Measurements from ENCODE around the gene ERMAP.

Gene ERMAP

DNA sequence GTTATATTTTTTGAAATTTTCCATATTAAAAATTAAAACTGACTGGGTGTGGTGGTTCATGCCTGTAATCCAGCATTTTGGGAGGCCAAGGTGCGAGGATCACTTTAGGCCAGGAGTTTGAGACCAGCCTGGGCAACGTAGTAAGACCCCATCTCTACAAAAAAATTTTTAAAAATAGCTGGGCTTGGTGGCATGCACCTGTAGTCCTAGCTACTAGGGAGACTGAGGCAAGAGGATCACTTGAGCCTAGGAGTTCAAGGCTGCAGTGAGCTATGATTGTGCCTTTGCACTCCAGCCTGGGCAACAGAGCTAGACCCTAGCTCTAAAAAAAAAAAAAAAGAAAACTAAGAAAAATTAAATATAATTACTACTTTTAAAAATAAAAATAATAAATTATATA is 4.8 kb downstream of the ERMAP start:
- H3K4me3 Mint-ChIP-seq, result no peak overlapping the region
- no peak for DNase-seq (ENCODE audit: low spot score)
- H3K36me3 Mint-ChIP-seq (ENCODE audit: low read depth), result no peaks in the 10 kb centered on the region
- peaks cover 20% of the 10 kb centered on the region for H3K4me1 Mint-ChIP-seq (ENCODE audit: low read depth)
- H3K9me3 Mint-ChIP-seq, result no peaks in the 10 kb centered on the region
- H3K27ac Mint-ChIP-seq, result no peak overlapping the region
- H3K27me3 Mint-ChIP-seq (ENCODE audit: low read depth), result peaks cover 2% of the 10 kb centered on the region

DNA sequence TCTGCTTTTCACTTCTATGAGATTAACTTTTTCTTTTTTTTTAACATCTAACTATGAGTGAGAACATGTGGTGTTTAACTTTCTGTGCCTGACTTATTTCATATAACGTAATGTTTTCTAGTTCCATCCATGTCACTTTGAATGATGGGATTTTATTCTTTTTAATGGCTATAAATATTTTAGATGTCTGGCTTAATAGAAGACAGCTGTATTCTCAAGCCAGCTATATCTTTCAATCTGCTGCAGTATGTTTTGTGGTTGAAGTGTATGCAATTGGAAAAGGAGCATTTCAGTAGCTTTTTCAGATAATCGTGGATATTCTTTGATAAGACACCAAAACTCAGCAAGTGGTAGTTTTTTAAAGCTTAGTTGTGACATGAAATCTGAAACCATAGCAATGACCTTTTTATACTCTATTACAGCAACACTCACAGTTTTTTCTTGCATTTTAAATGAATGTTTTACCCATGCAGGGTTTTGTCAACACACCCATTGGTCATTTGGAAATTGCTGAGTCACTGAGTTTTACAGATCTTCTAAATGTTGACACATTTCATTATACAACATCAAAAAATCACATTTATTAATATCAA is 6.0 kb downstream of the ERMAP start:
- no peak overlapping the region for H3K27ac Mint-ChIP-seq
- peaks cover 14% of the 10 kb centered on the region for H3K4me1 Mint-ChIP-seq (ENCODE audit: low read depth)
- H3K4me3 Mint-ChIP-seq, result no peak overlapping the region
- no peak for DNase-seq (ENCODE audit: low spot score)
- H3K9me3 Mint-ChIP-seq, result no peaks in the 10 kb centered on the region
- peaks cover 2% of the 10 kb centered on the region for H3K27me3 Mint-ChIP-seq (ENCODE audit: low read depth)
- no peaks in the 10 kb centered on the region for H3K36me3 Mint-ChIP-seq (ENCODE audit: low read depth)

DNA sequence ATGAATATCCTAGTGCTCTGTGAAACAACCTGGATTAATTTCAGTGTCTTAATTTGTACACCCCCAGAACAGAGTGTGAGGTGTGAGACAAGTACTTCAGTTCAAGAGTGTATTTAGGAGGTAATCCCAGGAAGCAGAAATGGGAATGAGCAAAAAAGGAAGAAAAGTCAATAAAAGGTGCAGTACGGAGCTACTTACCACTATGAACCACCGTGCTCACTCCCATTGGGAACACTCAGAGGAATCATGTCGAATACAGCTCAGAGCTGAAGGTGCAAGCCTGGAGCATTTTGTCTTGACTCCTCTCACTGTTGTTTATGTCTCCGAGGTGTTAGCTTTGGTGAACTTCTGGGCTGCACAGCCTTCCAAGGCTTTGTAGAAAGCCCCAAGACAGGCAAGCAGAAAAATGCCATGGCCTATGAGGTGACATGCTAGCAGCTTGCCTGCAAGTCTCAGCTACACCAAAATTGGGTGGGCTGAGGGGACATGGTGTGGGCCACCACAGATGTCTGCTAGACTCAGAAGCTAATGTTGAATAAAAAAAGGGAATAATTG is 7.6 kb downstream of the ERMAP start:
- H3K27me3 Mint-ChIP-seq (ENCODE audit: low read depth), result no peaks in the 10 kb centered on the region
- no peak for DNase-seq (ENCODE audit: low spot score)
- H3K36me3 Mint-ChIP-seq (ENCODE audit: low read depth), result no peaks in the 10 kb centered on the region
- no peak overlapping the region for H3K4me3 Mint-ChIP-seq
- no peak overlapping the region for H3K27ac Mint-ChIP-seq
- H3K4me1 Mint-ChIP-seq (ENCODE audit: low read depth), result peaks cover 11% of the 10 kb centered on the region
- H3K9me3 Mint-ChIP-seq, result no peaks in the 10 kb centered on the region

DNA sequence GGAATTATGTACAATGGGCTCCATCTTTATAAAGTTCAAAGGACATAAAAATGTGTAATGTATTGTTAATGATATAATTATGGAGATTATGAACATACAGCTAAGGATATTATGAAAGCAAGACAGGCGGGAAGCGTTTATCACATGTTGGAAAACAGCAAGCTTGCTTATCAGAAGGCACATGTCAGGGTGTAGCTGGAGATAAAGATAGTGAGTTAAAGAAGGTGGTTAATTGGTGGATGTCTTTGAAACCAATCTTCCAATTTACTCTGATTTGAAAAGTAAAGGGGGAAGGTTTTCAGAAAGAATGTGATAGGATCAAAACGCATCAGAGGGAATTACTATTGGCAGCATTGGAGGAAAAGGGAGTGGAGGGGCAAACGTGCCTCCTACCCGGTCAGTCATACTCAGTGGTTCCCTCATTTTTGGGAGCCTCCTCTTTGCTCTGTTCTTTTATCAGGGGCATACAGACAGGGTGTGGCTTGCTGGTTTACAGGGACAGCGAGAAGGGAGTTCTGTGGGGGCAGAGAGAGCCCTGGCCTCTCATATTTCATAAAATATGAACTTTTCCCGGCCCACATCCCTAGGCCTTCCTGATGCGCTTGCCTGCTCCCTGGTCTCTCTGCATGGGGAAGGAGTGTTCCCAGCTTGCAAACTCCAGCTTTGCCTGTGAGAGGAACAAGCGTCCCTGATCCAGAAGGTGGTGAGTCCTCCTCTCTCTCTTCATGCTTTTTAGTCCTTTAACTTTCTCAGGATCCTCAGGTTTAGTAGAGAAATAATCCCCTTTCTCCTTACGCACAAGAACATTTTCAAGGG is 8.3 kb downstream of the ERMAP start:
- no peak overlapping the region for H3K4me3 Mint-ChIP-seq
- no peaks in the 10 kb centered on the region for H3K36me3 Mint-ChIP-seq (ENCODE audit: low read depth)
- no peak overlapping the region for H3K27ac Mint-ChIP-seq
- no peaks in the 10 kb centered on the region for H3K9me3 Mint-ChIP-seq
- no peak for DNase-seq (ENCODE audit: low spot score)
- no peaks in the 10 kb centered on the region for H3K27me3 Mint-ChIP-seq (ENCODE audit: low read depth)
- peaks cover 11% of the 10 kb centered on the region for H3K4me1 Mint-ChIP-seq (ENCODE audit: low read depth)

DNA sequence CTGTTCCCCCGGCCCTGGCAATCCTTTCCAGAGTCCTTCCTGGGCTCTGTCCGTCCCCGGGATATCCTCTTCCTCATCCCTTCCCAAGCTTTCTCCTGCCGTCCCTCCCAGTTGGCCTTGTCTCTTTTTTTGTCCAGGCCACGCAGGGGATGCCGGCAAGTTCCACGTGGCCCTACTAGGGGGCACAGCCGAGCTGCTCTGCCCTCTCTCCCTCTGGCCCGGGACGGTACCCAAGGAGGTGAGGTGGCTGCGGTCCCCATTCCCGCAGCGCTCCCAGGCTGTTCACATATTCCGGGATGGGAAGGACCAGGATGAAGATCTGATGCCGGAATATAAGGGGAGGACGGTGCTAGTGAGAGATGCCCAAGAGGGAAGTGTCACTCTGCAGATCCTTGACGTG is 13.7 kb downstream of the ERMAP start:
- Mint-ChIP-seq H3K27ac (no peak overlapping the region), H3K27me3 (ENCODE audit: low read depth) (no peaks in the 10 kb centered on the region), H3K4me3 (no peak overlapping the region), H3K4me1 (ENCODE audit: low read depth) (no peaks in the 10 kb centered on the region), H3K9me3 (no peaks in the 10 kb centered on the region), H3K36me3 (ENCODE audit: low read depth) (no peaks in the 10 kb centered on the region)
- no peak for DNase-seq (ENCODE audit: low spot score)

DNA sequence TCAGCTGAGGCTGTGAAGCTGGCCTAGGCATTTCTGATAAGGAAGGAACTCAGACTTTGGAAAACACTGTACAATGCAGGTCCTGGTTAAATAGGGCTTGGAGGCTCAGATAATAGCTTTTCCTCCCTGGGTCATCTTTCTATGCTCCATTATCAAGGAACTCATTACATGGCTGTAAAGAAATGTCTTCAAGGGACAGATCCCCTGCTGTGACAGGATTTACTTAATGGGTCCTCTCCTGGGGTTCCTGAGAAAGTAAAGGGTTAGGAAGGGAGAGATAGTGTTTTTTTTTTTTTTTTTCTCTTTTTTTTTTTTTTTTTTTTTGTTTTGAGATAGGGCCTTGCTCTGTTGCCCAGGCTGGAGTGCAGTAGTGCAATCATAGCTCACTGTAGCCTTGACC is 14.4 kb downstream of the ERMAP start:
- H3K4me1 Mint-ChIP-seq (ENCODE audit: low read depth), result no peaks in the 10 kb centered on the region
- H3K4me3 Mint-ChIP-seq, result no peak overlapping the region
- DNase-seq (ENCODE audit: low spot score), result no peak
- no peak overlapping the region for H3K27ac Mint-ChIP-seq
- no peaks in the 10 kb centered on the region for H3K27me3 Mint-ChIP-seq (ENCODE audit: low read depth)
- H3K9me3 Mint-ChIP-seq, result no peaks in the 10 kb centered on the region
- H3K36me3 Mint-ChIP-seq (ENCODE audit: low read depth), result no peaks in the 10 kb centered on the region

DNA sequence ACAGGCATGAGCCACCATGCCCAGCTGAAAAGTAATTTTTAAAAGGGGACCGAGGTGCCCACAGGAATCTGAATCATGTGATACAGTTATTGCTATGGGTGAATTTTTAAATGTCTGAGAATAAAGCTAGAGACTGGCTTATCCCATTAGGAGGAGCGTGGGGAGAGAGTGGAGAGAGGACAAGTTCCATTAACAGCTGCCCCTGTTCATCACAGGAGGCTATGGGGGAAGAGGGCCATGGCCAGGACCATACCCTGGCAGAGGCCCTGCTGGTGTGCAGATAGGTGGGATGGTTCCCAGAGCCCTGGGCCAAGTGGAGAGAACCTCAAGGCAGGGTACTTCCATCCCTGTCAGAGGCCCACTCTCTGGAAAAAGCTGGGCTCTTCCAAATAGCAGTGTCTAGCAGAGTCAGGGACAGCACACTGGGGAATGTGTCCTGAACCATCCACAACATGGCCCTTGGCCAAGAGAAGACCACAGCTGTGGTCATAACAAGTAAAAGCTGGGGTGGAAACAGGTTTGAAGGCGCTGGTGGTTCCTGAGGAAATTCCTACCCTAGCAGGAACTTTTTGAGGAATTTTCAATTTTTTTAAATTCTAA is 15.8 kb downstream of the ERMAP start:
- H3K4me3 Mint-ChIP-seq, result no peak overlapping the region
- H3K27ac Mint-ChIP-seq, result no peak overlapping the region
- no peak for DNase-seq (ENCODE audit: low spot score)
- H3K27me3 Mint-ChIP-seq (ENCODE audit: low read depth), result no peaks in the 10 kb centered on the region
- no peaks in the 10 kb centered on the region for H3K4me1 Mint-ChIP-seq (ENCODE audit: low read depth)
- no peaks in the 10 kb centered on the region for H3K9me3 Mint-ChIP-seq
- H3K36me3 Mint-ChIP-seq (ENCODE audit: low read depth), result no peaks in the 10 kb centered on the region

DNA sequence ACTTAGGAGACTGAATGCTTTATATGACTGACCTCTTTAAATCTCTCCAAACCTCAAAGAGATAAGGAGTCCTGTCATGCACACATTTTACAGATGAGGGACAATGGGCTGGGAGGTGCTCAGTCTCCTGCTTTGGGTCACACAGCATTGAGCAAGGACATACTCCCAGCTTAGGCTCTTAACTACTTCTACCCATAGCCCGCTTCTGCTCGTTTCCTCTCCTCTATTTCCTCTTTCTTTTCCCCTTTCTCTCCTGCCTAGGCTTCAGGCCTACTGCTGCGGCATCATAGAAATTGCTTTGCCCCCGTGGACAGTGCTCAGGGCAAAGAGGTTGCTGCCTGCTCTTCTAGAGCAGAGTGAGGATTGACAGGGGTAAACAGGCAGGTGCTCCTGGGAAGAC is 17.1 kb downstream of the ERMAP start:
- Mint-ChIP-seq H3K4me1 (ENCODE audit: low read depth) (no peaks in the 10 kb centered on the region), H3K4me3 (no peak overlapping the region), H3K9me3 (no peaks in the 10 kb centered on the region), H3K27me3 (ENCODE audit: low read depth) (no peaks in the 10 kb centered on the region), H3K27ac (no peak overlapping the region), H3K36me3 (ENCODE audit: low read depth) (no peaks in the 10 kb centered on the region)
- DNase-seq (ENCODE audit: low spot score), result no peak

DNA sequence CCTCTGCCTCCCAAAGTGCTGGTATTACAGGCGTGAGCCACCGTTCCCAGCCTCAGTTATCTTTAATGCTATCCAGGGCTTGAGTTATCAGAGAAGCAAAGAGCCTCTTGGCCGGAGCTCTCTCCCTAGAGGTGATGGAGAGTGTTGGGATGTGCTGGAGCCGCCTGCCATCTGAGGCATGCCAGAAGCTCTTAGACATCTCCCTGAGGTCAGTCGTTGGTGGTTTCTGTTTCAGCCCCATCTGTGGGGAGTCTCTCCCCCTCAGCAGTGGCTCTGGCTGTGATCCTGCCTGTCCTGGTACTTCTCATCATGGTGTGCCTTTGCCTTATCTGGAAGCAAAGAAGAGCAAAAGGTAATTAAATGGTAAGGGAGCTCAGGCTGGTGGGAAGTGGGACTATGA is 17.9 kb downstream of the ERMAP start:
- no peak for DNase-seq (ENCODE audit: low spot score)
- Mint-ChIP-seq H3K4me3 (no peak overlapping the region), H3K36me3 (ENCODE audit: low read depth) (no peaks in the 10 kb centered on the region), H3K27me3 (ENCODE audit: low read depth) (no peaks in the 10 kb centered on the region), H3K4me1 (ENCODE audit: low read depth) (no peaks in the 10 kb centered on the region), H3K9me3 (no peaks in the 10 kb centered on the region), H3K27ac (no peak overlapping the region)

DNA sequence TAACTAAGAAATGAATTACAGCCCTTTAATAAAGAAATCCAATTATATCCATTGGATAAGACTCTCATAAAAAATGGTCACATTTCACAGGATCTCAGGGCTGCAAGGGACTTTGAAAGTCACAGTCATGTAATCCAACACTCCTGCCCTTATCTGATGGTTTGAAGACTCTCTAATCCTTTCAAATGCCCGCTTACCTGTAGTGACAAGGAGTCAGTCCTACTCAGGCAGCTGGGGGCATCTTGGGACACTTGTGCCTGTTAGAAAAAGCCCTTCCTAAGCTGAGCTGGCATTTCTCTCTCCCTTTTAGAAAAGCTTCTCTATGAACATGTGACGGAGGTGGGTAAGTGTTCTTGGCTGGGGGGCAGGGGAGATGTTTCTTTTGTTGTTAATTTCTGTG is 18.5 kb downstream of the ERMAP start:
- Mint-ChIP-seq H3K4me1 (ENCODE audit: low read depth) (no peaks in the 10 kb centered on the region), H3K36me3 (ENCODE audit: low read depth) (no peaks in the 10 kb centered on the region), H3K9me3 (no peaks in the 10 kb centered on the region), H3K4me3 (no peak overlapping the region), H3K27ac (no peak overlapping the region), H3K27me3 (ENCODE audit: low read depth) (no peaks in the 10 kb centered on the region)
- DNase-seq (ENCODE audit: low spot score), result no peak

DNA sequence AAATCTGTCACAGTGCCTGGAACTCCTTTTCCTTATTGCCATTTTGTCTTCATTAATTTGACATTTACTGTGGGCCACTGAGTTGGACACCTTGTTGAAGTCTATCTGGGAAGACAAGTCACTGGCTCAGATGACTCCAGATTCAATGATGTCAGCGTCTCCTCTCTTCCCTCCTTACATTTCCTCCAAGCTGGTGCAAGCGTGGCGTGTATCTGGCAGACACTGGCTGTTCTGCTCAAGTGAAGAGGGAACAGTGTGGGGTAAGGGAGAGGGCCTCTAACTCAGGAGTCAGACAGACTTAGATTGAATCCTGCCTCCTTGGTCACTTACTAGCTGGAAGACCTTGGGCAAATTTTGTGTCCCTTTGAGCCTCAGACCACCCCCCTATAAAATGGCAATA is 20.8 kb downstream of the ERMAP start:
- no peak for DNase-seq (ENCODE audit: low spot score)
- peaks cover 2% of the 10 kb centered on the region for H3K36me3 Mint-ChIP-seq (ENCODE audit: low read depth)
- no peaks in the 10 kb centered on the region for H3K27me3 Mint-ChIP-seq (ENCODE audit: low read depth)

DNA sequence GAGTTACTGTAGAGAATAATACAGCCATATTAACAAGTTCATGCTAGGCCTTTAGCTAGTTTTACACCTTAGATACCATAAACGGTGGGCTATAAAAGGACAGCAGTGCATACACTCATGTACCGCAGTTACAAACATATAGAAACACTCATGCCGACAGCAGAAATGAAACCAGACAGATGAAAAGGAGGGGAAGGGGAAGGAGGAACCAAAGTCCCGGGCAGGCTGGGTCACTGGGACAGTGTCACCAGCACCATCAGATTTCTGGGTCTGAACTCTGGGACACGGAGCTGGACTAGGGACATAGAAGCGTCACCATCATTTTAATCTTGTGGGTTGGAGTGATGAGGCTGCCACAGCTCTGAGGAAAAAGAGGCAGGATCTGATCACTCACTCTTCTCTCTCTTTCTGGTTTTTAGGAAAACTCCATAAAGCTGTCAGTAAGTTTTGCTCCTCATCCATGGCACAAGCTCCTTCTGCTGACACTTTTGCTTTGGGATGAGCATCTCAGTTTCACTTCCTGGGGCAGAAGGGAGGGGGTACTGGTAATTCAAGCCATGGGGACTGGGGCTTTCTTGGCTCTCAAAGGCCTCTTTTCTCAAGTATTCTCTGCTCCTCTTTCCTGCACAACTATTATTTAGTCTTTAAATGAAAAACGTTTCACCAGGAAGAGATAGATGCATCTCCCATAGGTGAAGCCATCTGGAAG is 21.7 kb downstream of the ERMAP start:
- Mint-ChIP-seq H3K36me3 (ENCODE audit: low read depth) (peaks cover 2% of the 10 kb centered on the region), H3K4me3 (no peak overlapping the region), H3K4me1 (ENCODE audit: low read depth) (no peaks in the 10 kb centered on the region), H3K27me3 (ENCODE audit: low read depth) (no peaks in the 10 kb centered on the region), H3K9me3 (no peaks in the 10 kb centered on the region), H3K27ac (no peak overlapping the region)
- DNase-seq (ENCODE audit: low spot score), result no peak

More for the DNA sequence above, 20.8 kb downstream of the ERMAP start:
- Mint-ChIP-seq H3K4me1 (ENCODE audit: low read depth) (no peaks in the 10 kb centered on the region), H3K27ac (no peak overlapping the region), H3K4me3 (no peak overlapping the region), H3K9me3 (no peaks in the 10 kb centered on the region)

DNA sequence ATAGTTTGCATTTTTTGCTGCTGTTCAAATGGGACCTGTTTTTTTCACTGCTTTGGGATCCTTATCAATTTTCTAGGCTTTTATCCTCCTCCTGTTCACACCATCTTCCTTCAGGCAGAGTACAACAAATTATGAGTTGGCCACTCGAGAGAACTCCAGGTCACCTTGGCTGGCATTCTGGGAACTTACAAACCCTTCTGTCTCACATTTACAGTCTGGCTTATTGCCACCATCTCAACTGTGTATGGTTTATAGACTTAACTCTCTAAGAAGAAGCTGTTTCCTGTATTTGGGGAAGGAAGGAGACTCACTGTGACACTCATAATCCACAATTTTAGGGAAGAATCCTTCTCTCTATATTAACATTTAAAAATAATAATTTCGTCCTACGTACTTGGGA is 24.1 kb downstream of the ERMAP start:
- peaks cover 3% of the 10 kb centered on the region for H3K4me1 Mint-ChIP-seq (ENCODE audit: low read depth)
- DNase-seq (ENCODE audit: low spot score), result no peak
- H3K27me3 Mint-ChIP-seq (ENCODE audit: low read depth), result no peaks in the 10 kb centered on the region
- no peak overlapping the region for H3K27ac Mint-ChIP-seq
- H3K9me3 Mint-ChIP-seq, result no peaks in the 10 kb centered on the region
- peaks cover 3% of the 10 kb centered on the region for H3K36me3 Mint-ChIP-seq (ENCODE audit: low read depth)
- H3K4me3 Mint-ChIP-seq, result no peak overlapping the region
